ENCODE measurements around the gene IPCEF1. TPM values are rescaled to one million over a fixed set of nuclear protein-coding genes. Genes with fewer than 3 reads are reported as not detected.

The IPCEF1 gene
- total and polyA plus RNA-seq, 2 of the 4 experiments (the other 2 are of a cell fraction) = under 0.01 to 0.03 TPM

- Histone ChIP-seq H2AK9ac (replicated peaks; ENCODE audit: low read depth, low read length, poor library complexity) (no peak overlapping the region), H3K36me3 (ENCODE audit: control insufficient read depth, insufficient read depth, low read length) (no peaks in the 10 kb centered on the region), H3K14ac (replicated peaks; ENCODE audit: low read depth, low read length) (no peak overlapping the region), H3K4me1 (ENCODE audit: control insufficient read depth, insufficient read depth, low read length) (peaks cover 4% of the 10 kb centered on the region; the same call in 1 of the 2 replicates), H4K8ac (ENCODE audit: low read depth in 2 of 2, low read length in 2 of 2) (no peak overlapping the region), H3K56ac (ENCODE audit: extremely low read depth, insufficient read depth, low read length) (no peak overlapping the region), H3K4me3 (ENCODE audit: insufficient read depth, low read depth, low read length) (no peak overlapping the region), H2BK5ac (ENCODE audit: low read depth, low read length, poor library complexity, severe bottlenecking) (no peak overlapping the region), H3K4me2 (ENCODE audit: low read depth, low read length) (no peak overlapping the region), H2BK120ac (ENCODE audit: low read depth, low read length) (no peak overlapping the region), H3K9me3 (ENCODE audit: control insufficient read depth, insufficient read depth, low read length) (no peaks in the 10 kb centered on the region), H3K27me3 (ENCODE audit: control insufficient read depth, insufficient read depth, low read length) (no peaks in the 10 kb centered on the region), H4K5ac (ENCODE audit: low read depth, low read length) (no peak overlapping the region), H4K20me1 (ENCODE audit: insufficient read depth, low read length) (no peaks in the 10 kb centered on the region), H4K91ac (ENCODE audit: insufficient read depth, low read depth, low read length) (no peak overlapping the region), H3K79me1 (ENCODE audit: low read depth in 1 of 2, low read length in 2 of 2) (no peaks in the 10 kb centered on the region), H2AFZ (replicated peaks; ENCODE audit: low read length, poor library complexity) (no peak overlapping the region), H2BK15ac (ENCODE audit: low read depth, low read length) (no peak overlapping the region), H3K23ac (ENCODE audit: low read depth, low read length) (no peak overlapping the region), H3K27ac (ENCODE audit: insufficient read depth, low read length) (no peak overlapping the region), H3K9ac (ENCODE audit: low read depth, low read length) (no peak overlapping the region), H2BK20ac (ENCODE audit: low read depth, low read length) (no peak overlapping the region), H3K9me1 (ENCODE audit: insufficient read depth, low read length) (no peaks in the 10 kb centered on the region), H2AK5ac (ENCODE audit: low read depth, low read length) (no peak overlapping the region), H3K18ac (ENCODE audit: low read depth, low read length) (no peak overlapping the region), H3K4ac (ENCODE audit: low read depth, low read length) (no peak overlapping the region)
- no TSS peak for BruUV-seq (replicated peaks)
- ChIA-PET CTCF (no interaction called here), POLR2A (ENCODE audit: unreplicated experiment) (no interaction called here)
- TF ChIP-seq FOS (IDR thresholded peaks at IDR 0.05; ENCODE audit: low read depth, low read length) (no peak), RFX5 (IDR thresholded peaks at IDR 0.05; ENCODE audit: low read depth, low read length) (no peak), POLR2A (IDR thresholded peaks at IDR 0.05; ENCODE audit: low read depth, low read length) (no peak)
- dilution Hi-C loops (cut with HindIII; ENCODE audit: low sequenced_read_pairs, unreplicated experiment) = loop anchor here (25.0 kb wide), 1 partner anchor 196 kb away; the partner anchor contains the start of gene IPCEF1
- no peak for DNase-seq
- in situ Hi-C loops (cut with MboI; ENCODE audit: low sequenced_read_pairs) = loop anchor here (25.0 kb wide), 1 partner anchor 1129 kb away; no protein-coding TSS in a partner anchor
- WGBS, 2 experiments (ENCODE audit: extremely low coverage in 2 of 2, insufficient read length in 1 of 2) = 85% methylated on average over 8 of the region's 9 CpGs; no CpG with 5 or more reads in 1 of the 2 experiments
- no peak for ATAC-seq (ENCODE audit: low read depth)
- intact Hi-C loops (cut with micrococcal nuclease) = no loop called here
Observed at GRCh38 chr6:154166140-154166539, 190.5 kb downstream of the IPCEF1 start.
